NCI-H146 treated with DMSO at 0.1 percent for 48 hours (cell line): ENCODE results near the gene ZW10.
"Not testable (repeated sequence)": the region's sequence is repeated elsewhere in the genome, so short reads cannot be mapped to it uniquely, and the experiment has no call there.

Source experiments
- DNase-seq: peaks from one replicate; lab custom pipeline; 2025; ENCODE audit not compliant: unreplicated experiment; lab: John Stamatoyannopoulos, UW

Gene ZW10

GRCh38 chr11:113773416-113774173 lies at the start of gene ZW10:
Gene ZW10, minus strand, starts transcription at chr11:113773692. Its CDS starts 26 bp downstream, at chr11:113773666.
- DNase-seq, result peak; percentile 88

GRCh38 chr11:113818426-113818825 lies 44.9 kb upstream of the ZW10 start:
- DNase-seq, result no peak

- no peak for DNase-seq
Observed at GRCh38 chr11:113817626-113818025, 44.1 kb upstream of the ZW10 start.

GRCh38 chr11:113817162-113817561 lies 43.7 kb upstream of the ZW10 start:
- DNase-seq, result no peak

- no peak for DNase-seq
Observed at GRCh38 chr11:113814181-113814580, 40.7 kb upstream of the ZW10 start.

GRCh38 chr11:113808931-113809330 lies 35.4 kb upstream of the ZW10 start:
- DNase-seq, result no peak

- DNase-seq, result peak; percentile 37
Observed at GRCh38 chr11:113806406-113806805, 32.9 kb upstream of the ZW10 start.

- no peak for DNase-seq
Observed at GRCh38 chr11:113805640-113806039, 32.1 kb upstream of the ZW10 start.

- DNase-seq, result no peak
Observed at GRCh38 chr11:113802621-113803020, 29.1 kb upstream of the ZW10 start.

GRCh38 chr11:113796663-113797259 lies 23.3 kb upstream of the ZW10 start:
- peak; percentile 21 for DNase-seq

GRCh38 chr11:113789675-113790320 lies 16.3 kb upstream of the ZW10 start:
- no peak for DNase-seq

- DNase-seq, result not testable (repeated sequence)
Observed at GRCh38 chr11:113789016-113789415, 15.5 kb upstream of the ZW10 start.

GRCh38 chr11:113782134-113782533 lies 8.6 kb upstream of the ZW10 start:
- DNase-seq, result no peak

- DNase-seq, result no peak
Observed at GRCh38 chr11:113781682-113782081, 8.2 kb upstream of the ZW10 start.

GRCh38 chr11:113779496-113779895 lies 6.0 kb upstream of the ZW10 start, which contains the start of gene CLDN25:
Gene CLDN25, plus strand, starts transcription at chr11:113779796. Its CDS starts 0 bp downstream, at chr11:113779796.
- no peak for DNase-seq

- DNase-seq, result no peak
Observed at GRCh38 chr11:113778111-113778910, 4.8 kb upstream of the ZW10 start.

- no peak for DNase-seq
Observed at GRCh38 chr11:113774174-113774503, 647 bp upstream of the ZW10 start.

- peak; percentile 48 for DNase-seq
Observed at GRCh38 chr11:113773092-113773415, 438 bp downstream of the ZW10 start.

GRCh38 chr11:113771964-113772363 lies 1.5 kb downstream of the ZW10 start:
- DNase-seq, result no peak

GRCh38 chr11:113764527-113765219 lies 8.8 kb downstream of the ZW10 start:
- no peak for DNase-seq

GRCh38 chr11:113763040-113763439 lies 10.5 kb downstream of the ZW10 start:
- not testable (repeated sequence) for DNase-seq
